ENCODE measurements around the gene LRCH1. TPM values are rescaled to one million over a fixed set of nuclear protein-coding genes. Genes with fewer than 3 reads are reported as not detected.

Gene LRCH1
- total and polyA plus RNA-seq, 2 of the 13 experiments (the other 11 are each of a cell fraction or from before 2014, with no cell fraction given), result 4.1 to 12.6 TPM

GRCh38 chr13:46607768-46608564 is 55.0 kb downstream of the LRCH1 start (continued):
- no peak for TF ChIP-seq ZNF607 (CRISPR knock-in tag; IDR thresholded peaks at IDR 0.05; ENCODE audit: borderline replicate concordance)
- TF ChIP-seq FOSL2 (CRISPR knock-in tag; IDR thresholded peaks at IDR 0.05), result peak; percentile 99
- TF ChIP-seq CBX2 (IDR thresholded peaks at IDR 0.05; ENCODE audit: low read depth, low read length), result no peak
- no peak for TF ChIP-seq CBX2 (CRISPR knock-in tag; IDR thresholded peaks at IDR 0.05; ENCODE audit: low read depth)
- no peak for TF ChIP-seq AKAP8 (CRISPR knock-in tag; IDR thresholded peaks at IDR 0.05)
- no peak for TF ChIP-seq ZSCAN21 (CRISPR knock-in tag; IDR thresholded peaks at IDR 0.05; ENCODE audit: borderline replicate concordance)
- TF ChIP-seq IRF2 (CRISPR knock-in tag; IDR thresholded peaks at IDR 0.05), result peak; percentile 81; the same call in 1 of the 2 replicates
- TF ChIP-seq GMEB1 (CRISPR knock-in tag; IDR thresholded peaks at IDR 0.05; ENCODE audit: borderline replicate concordance), result peak; percentile 44; the same call in 1 of the 2 replicates
- TF ChIP-seq PRMT3 (CRISPR knock-in tag; IDR thresholded peaks at IDR 0.05; ENCODE audit: borderline replicate concordance, low read depth), result no peak
- TF ChIP-seq ARID4A (CRISPR knock-in tag; IDR thresholded peaks at IDR 0.05; ENCODE audit: borderline replicate concordance), result no peak; the same call in 1 of the 2 replicates
- peak; percentile 68; the same call in 1 of the 2 replicates for TF ChIP-seq GATA4 (IDR thresholded peaks at IDR 0.05; ENCODE audit: borderline replicate concordance, low read depth)
- TF ChIP-seq ZNF121 (CRISPR knock-in tag; IDR thresholded peaks at IDR 0.05), result no peak
- TF ChIP-seq ARNT2 (CRISPR knock-in tag; IDR thresholded peaks at IDR 0.05; ENCODE audit: low read depth), result no peak
- TF ChIP-seq NFE2 (CRISPR knock-in tag; IDR thresholded peaks at IDR 0.05), result no peak
- no peak for TF ChIP-seq ZNF354B (CRISPR knock-in tag; IDR thresholded peaks at IDR 0.05)
- peak; percentile 75 for TF ChIP-seq HDAC1 (CRISPR knock-in tag; IDR thresholded peaks at IDR 0.05)
- no peak for TF ChIP-seq RFXANK (CRISPR knock-in tag; IDR thresholded peaks at IDR 0.05)
- TF ChIP-seq ZNF790 (CRISPR knock-in tag; IDR thresholded peaks at IDR 0.05; ENCODE audit: borderline replicate concordance), result no peak
- no peak for TF ChIP-seq CC2D1A (CRISPR knock-in tag; IDR thresholded peaks at IDR 0.05)
- TF ChIP-seq GTF3A (CRISPR knock-in tag; conservative IDR thresholded peaks at IDR 0.05), result no peak
- TF ChIP-seq ZBTB39 (CRISPR knock-in tag; IDR thresholded peaks at IDR 0.05), result no peak

All from HepG2 (cell line).